ENCODE data around the gene PPBP.
"Not testable (repeated sequence)": the region's sequence is repeated elsewhere in the genome, so short reads cannot be mapped to it uniquely, and the experiment has no call there.

The PPBP gene

DNA sequence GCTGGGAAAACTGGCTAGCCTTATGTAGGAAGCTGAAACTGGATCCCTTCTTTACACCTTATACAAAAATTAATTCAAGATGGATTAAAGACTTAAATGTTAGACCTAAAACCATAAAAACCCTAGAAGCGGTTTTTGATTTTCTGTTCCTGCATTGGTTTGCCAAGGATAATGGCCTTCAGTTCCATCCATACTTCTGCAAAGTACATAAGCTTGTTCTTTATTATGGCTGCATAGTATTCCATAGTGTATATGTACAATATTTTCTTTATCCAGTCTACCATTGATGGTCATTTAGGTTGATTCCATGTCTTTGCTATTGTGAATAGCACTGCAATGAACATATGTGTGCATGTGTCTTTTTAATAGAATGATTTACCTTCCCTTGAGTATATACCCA, 28.9 kb downstream of the PPBP start:
- not testable (repeated sequence) for H3K4me1 ChIP-seq (ENCODE audit: control insufficient read depth, insufficient read depth, low read depth, low read length); H2AK5ac ChIP-seq (ENCODE audit: low read length, severe bottlenecking); H4K8ac ChIP-seq (ENCODE audit: low read length); H3K36me3 ChIP-seq (ENCODE audit: control insufficient read depth in 1 of 2, insufficient read depth in 2 of 2, low read depth in 1 of 2, low read length in 2 of 2); H2BK15ac ChIP-seq (ENCODE audit: low read depth, poor library complexity, severe bottlenecking); H3K27ac ChIP-seq (ENCODE audit: low read length, poor library complexity, severe bottlenecking); H3K4ac ChIP-seq (ENCODE audit: low read depth in 1 of 2, low read length in 2 of 2); H2BK12ac ChIP-seq (ENCODE audit: low read length in 2 of 2); DNase-seq; H3K14ac ChIP-seq (ENCODE audit: low read length in 2 of 2); H3K4me3 ChIP-seq (ENCODE audit: insufficient read depth in 1 of 2, low read depth in 1 of 2, low read length in 2 of 2); H3K18ac ChIP-seq (ENCODE audit: low read depth in 1 of 2, low read length in 2 of 2); H3K4me2 ChIP-seq (ENCODE audit: low read length, poor library complexity, severe bottlenecking); H3K23ac ChIP-seq (ENCODE audit: low read length in 2 of 2); H2BK120ac ChIP-seq (ENCODE audit: low read depth, low read length); H3K27me3 ChIP-seq (ENCODE audit: control insufficient read depth in 1 of 2, insufficient read depth in 1 of 2, low read length in 2 of 2); H2AFZ ChIP-seq (ENCODE audit: low read depth, low read length); H4K91ac ChIP-seq (ENCODE audit: low read length); H3K9ac ChIP-seq (ENCODE audit: low read length); H2BK5ac ChIP-seq (ENCODE audit: low read depth, low read length, poor library complexity, severe bottlenecking); H3K79me1 ChIP-seq (replicated peaks; ENCODE audit: low read length, poor library complexity, severe bottlenecking)
- 100% methylated on average over 1 of the region's 1 CpG for WGBS
- H3K9me3 ChIP-seq (ENCODE audit: control insufficient read depth, low read length) = peaks cover 39% of the 10 kb centered on the region

- Histone ChIP-seq H3K4me1 (ENCODE audit: control insufficient read depth, insufficient read depth, low read depth, low read length) (no peaks in the 10 kb centered on the region), H2AFZ (ENCODE audit: low read depth, low read length) (no peak overlapping the region), H2BK15ac (ENCODE audit: low read depth, poor library complexity, severe bottlenecking) (no peak overlapping the region), H3K4me3 (ENCODE audit: insufficient read depth in 1 of 2, low read depth in 1 of 2, low read length in 2 of 2) (no peak overlapping the region), H3K27me3 (ENCODE audit: control insufficient read depth in 1 of 2, insufficient read depth in 1 of 2, low read length in 2 of 2) (no peaks in the 10 kb centered on the region), H2BK12ac (ENCODE audit: low read length in 2 of 2) (no peak overlapping the region), H3K36me3 (ENCODE audit: control insufficient read depth in 1 of 2, insufficient read depth in 2 of 2, low read depth in 1 of 2, low read length in 2 of 2) (no peaks in the 10 kb centered on the region), H3K9me3 (ENCODE audit: control insufficient read depth, low read length) (peaks cover 8% of the 10 kb centered on the region), H3K79me1 (replicated peaks; ENCODE audit: low read length, poor library complexity, severe bottlenecking) (no peaks in the 10 kb centered on the region), H3K14ac (ENCODE audit: low read length in 2 of 2) (no peak overlapping the region), H2AK5ac (ENCODE audit: low read length, severe bottlenecking) (no peak overlapping the region), H3K4ac (ENCODE audit: low read depth in 1 of 2, low read length in 2 of 2) (no peak overlapping the region), H3K23ac (ENCODE audit: low read length in 2 of 2) (no peak overlapping the region), H3K4me2 (ENCODE audit: low read length, poor library complexity, severe bottlenecking) (no peak overlapping the region), H3K27ac (ENCODE audit: low read length, poor library complexity, severe bottlenecking) (no peak overlapping the region), H3K18ac (ENCODE audit: low read depth in 1 of 2, low read length in 2 of 2) (no peak overlapping the region), H4K8ac (ENCODE audit: low read length) (no peak overlapping the region), H4K91ac (ENCODE audit: low read length) (no peak overlapping the region), H3K9ac (ENCODE audit: low read length) (no peak overlapping the region), H2BK5ac (ENCODE audit: low read depth, low read length, poor library complexity, severe bottlenecking) (no peak overlapping the region), H2BK120ac (ENCODE audit: low read depth, low read length) (no peak overlapping the region)
- 81% methylated on average over 3 of the region's 3 CpGs for WGBS
- no peak for DNase-seq
Observed at GRCh38 chr4:73952352-73952751, 35.6 kb downstream of the PPBP start.

- not testable (repeated sequence) for H3K4me2 ChIP-seq (ENCODE audit: low read length, poor library complexity, severe bottlenecking); H3K27ac ChIP-seq (ENCODE audit: low read length, poor library complexity, severe bottlenecking); H2BK120ac ChIP-seq (ENCODE audit: low read depth, low read length); H3K9ac ChIP-seq (ENCODE audit: low read length); H2BK12ac ChIP-seq (ENCODE audit: low read length in 2 of 2); H3K4ac ChIP-seq (ENCODE audit: low read depth in 1 of 2, low read length in 2 of 2); H3K4me1 ChIP-seq (ENCODE audit: control insufficient read depth, insufficient read depth, low read depth, low read length); H3K27me3 ChIP-seq (ENCODE audit: control insufficient read depth in 1 of 2, insufficient read depth in 1 of 2, low read length in 2 of 2); H3K18ac ChIP-seq (ENCODE audit: low read depth in 1 of 2, low read length in 2 of 2); H2AFZ ChIP-seq (ENCODE audit: low read depth, low read length); H3K36me3 ChIP-seq (ENCODE audit: control insufficient read depth in 1 of 2, insufficient read depth in 2 of 2, low read depth in 1 of 2, low read length in 2 of 2); H3K9me3 ChIP-seq (ENCODE audit: control insufficient read depth, low read length); DNase-seq; H3K14ac ChIP-seq (ENCODE audit: low read length in 2 of 2); H3K79me1 ChIP-seq (replicated peaks; ENCODE audit: low read length, poor library complexity, severe bottlenecking); H2AK5ac ChIP-seq (ENCODE audit: low read length, severe bottlenecking); H3K23ac ChIP-seq (ENCODE audit: low read length in 2 of 2); H2BK5ac ChIP-seq (ENCODE audit: low read depth, low read length, poor library complexity, severe bottlenecking); H3K4me3 ChIP-seq (ENCODE audit: insufficient read depth in 1 of 2, low read depth in 1 of 2, low read length in 2 of 2); H4K8ac ChIP-seq (ENCODE audit: low read length); H4K91ac ChIP-seq (ENCODE audit: low read length); H2BK15ac ChIP-seq (ENCODE audit: low read depth, poor library complexity, severe bottlenecking)
- WGBS = 54% methylated on average over 7 of the region's 8 CpGs
Observed at GRCh38 chr4:73950376-73950920, 37.5 kb downstream of the PPBP start.

DNA sequence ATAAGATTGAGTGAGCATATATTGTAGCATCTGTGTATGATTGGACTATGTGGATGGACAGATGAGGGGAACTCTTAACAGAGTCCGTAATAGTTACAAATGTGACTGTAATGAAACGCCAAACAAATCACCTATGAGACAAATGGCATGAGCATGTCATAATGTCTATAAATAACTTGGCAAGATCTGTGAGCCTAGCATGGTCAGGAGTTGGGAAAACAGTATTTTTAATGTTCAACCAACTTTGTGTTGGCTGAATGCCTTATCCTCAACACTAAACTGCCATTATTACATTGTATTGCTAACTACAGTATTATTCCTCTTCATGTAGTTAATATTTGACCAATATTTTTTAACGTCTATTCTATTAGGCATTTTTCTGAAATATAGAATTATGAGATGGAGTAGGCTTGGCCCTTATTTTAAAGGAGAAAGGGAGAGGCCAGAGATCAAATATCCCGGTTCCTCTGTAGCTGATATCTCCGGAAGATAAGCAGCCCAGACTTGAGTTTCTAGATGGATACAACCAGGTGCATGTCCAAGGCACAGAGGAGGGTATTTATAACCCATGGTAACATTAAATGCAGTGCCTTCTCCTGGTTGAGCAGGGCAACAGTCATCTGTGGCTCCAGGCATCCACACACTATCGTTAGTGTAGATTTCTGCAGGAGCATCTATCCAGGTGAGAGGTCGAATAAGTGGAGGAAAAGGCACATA, 38.8 kb downstream of the PPBP start:
- H3K9me3 ChIP-seq (ENCODE audit: control insufficient read depth, low read length) = no peaks in the 10 kb centered on the region
- no peak overlapping the region for H3K4me2 ChIP-seq (ENCODE audit: low read length, poor library complexity, severe bottlenecking)
- H3K4me3 ChIP-seq (ENCODE audit: insufficient read depth in 1 of 2, low read depth in 1 of 2, low read length in 2 of 2) = no peak overlapping the region
- no peaks in the 10 kb centered on the region for H3K36me3 ChIP-seq (ENCODE audit: control insufficient read depth in 1 of 2, insufficient read depth in 2 of 2, low read depth in 1 of 2, low read length in 2 of 2)
- H3K27me3 ChIP-seq (ENCODE audit: control insufficient read depth in 1 of 2, insufficient read depth in 1 of 2, low read length in 2 of 2) = peaks cover 0 to 10% of the 10 kb centered on the region in 2 experiments
- H2BK15ac ChIP-seq (ENCODE audit: low read depth, poor library complexity, severe bottlenecking) = no peak overlapping the region
- 93% methylated on average over 6 of the region's 7 CpGs for WGBS
- H3K27ac ChIP-seq (ENCODE audit: low read length, poor library complexity, severe bottlenecking) = no peak overlapping the region
- H4K8ac ChIP-seq (ENCODE audit: low read length) = no peak overlapping the region
- H2BK5ac ChIP-seq (ENCODE audit: low read depth, low read length, poor library complexity, severe bottlenecking) = no peak overlapping the region
- no peak overlapping the region for H3K23ac ChIP-seq (ENCODE audit: low read length in 2 of 2)
- no peak overlapping the region for H2AK5ac ChIP-seq (ENCODE audit: low read length, severe bottlenecking)
- H3K14ac ChIP-seq (ENCODE audit: low read length in 2 of 2) = no peak overlapping the region
- H3K9ac ChIP-seq (ENCODE audit: low read length) = no peak overlapping the region
- no peak for DNase-seq
- H2BK12ac ChIP-seq (ENCODE audit: low read length in 2 of 2) = no peak overlapping the region
- no peak overlapping the region for H3K4ac ChIP-seq (ENCODE audit: low read depth in 1 of 2, low read length in 2 of 2)
- no peaks in the 10 kb centered on the region for H3K79me1 ChIP-seq (replicated peaks; ENCODE audit: low read length, poor library complexity, severe bottlenecking)
- H2AFZ ChIP-seq (ENCODE audit: low read depth, low read length) = no peak overlapping the region
- no peak overlapping the region for H2BK120ac ChIP-seq (ENCODE audit: low read depth, low read length)
- no peak overlapping the region for H4K91ac ChIP-seq (ENCODE audit: low read length)
- H3K4me1 ChIP-seq (ENCODE audit: control insufficient read depth, insufficient read depth, low read depth, low read length) = peaks cover 3% of the 10 kb centered on the region
- H3K18ac ChIP-seq (ENCODE audit: low read depth in 1 of 2, low read length in 2 of 2) = no peak overlapping the region
